ENCODE measurements around the gene ROCK2. TPM values are rescaled to one million over a fixed set of nuclear protein-coding genes. Genes with fewer than 3 reads are reported as not detected.

Gene ROCK2
- total RNA-seq, 1 donor from 2014 or later = 65.9 TPM

DNA sequence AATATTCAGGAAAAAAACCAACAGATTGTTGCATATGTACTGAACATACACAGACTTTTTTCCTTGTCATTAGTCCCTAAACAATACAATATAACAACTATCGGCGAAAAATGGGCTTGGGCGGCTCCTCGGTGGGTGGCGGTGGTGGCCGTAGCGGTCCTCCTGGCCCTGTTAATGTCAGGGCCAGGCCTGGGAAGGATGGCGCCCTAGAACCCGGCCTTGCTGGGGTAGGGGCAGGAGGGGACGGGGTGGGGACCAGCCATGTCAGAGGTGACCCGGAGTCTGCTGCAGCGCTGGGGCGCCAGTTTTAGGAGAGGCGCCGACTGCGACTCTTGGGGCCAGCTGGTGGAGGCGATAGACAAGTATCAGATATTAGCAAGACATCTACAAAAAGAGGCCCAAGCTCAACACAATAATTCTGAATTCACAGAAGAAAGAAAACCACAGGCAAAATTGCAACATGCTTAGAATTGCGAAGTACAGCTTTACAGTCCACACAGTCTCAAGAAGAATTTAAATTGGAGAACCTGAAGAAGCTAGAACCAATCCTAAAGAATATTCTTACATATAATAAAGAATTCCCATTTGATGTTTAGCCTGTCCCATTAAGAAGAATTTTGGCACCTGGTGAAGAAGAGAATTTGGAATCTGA lies 36.5 kb downstream of the ROCK2 start:
- no peak for DNase-seq

DNA sequence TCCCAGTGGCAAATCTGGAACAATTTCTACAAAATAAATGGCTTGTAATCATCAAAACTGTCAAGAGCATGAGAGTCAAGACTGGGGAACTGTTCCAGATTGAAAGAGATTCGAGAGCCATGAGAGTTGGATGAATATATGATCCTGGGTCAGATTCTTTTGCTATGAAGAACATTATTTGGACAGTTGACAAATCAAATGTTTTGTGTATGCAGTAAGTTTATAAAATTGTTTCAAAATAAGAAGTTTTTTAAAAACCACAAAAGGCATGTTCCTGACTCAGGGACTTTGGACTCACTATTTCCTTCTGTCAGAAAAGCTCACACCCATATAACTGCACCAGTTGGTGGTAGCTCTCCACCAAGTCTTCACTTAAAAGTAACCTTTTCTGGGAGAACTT lies 38.5 kb downstream of the ROCK2 start:
- DNase-seq = no peak

DNA sequence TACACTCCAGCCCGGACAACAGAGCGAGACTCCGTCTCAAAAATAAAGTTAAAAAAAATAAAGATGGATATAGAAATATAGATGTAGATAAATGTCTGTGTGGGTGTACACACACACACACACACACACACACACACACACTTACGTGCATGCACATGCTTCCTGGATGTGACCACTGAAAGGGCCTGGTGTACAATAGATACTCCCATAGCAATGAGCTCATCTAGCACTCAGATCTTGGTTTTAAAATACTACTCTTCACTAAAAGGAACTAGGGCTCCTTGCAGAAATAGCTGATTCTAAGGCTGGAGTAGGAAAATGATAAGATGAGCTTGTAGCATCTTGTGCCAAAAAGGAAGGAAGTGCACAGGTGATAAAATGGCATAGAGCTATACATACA lies 39.1 kb downstream of the ROCK2 start:
- peak; percentile 17 for DNase-seq

DNA sequence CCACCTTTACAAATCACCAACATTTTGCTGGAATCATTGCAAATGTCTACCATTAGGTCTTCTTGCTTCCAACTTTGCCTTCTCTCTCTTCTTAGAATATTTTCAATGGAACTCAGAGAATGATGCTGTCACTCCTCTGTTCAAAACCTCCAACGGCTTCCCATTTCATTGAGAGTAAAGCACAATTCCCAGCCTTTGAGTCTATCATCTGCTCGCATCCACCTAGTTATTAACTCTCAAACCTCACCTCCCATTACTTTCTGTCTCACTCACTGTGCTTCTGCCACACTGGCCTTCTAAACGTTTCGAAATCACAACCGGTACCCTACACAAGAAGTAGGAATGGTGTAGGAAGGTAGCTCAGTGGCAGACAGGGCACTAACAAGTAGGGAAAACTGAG lies 40.0 kb downstream of the ROCK2 start:
- no peak for DNase-seq

DNA sequence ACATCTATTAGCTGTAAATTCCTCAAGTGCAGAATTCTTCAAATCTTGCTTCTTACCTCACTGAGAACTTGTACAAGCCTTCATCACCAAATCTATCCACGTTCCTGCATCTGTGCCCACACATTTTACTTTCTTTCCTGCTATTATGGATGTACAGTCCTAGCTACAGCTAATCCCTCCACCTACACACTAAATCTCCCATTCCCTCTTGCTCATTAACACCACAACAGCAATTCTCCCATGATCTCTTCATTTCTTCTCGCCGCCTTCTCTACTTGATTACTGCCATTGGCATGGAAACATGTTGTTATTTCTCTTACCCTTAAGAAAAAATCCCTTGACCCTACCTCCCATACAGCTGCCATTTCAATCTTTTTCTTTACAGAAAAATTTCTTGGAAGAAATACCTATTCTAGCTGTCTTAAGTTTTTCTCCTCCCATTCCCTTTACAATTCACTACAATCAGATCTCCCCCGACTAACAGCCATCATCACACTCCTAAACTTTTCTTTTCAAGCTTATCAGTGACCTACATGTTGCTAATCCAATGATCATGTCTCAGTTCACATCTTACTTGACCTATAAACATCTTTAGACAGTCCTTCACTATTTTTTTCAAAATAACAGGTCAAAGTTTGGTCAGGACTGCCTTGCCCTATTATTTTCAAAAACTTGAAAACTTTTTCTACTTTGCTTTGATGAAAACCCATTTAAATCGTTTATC lies 41.0 kb downstream of the ROCK2 start:
- no peak for DNase-seq

DNA sequence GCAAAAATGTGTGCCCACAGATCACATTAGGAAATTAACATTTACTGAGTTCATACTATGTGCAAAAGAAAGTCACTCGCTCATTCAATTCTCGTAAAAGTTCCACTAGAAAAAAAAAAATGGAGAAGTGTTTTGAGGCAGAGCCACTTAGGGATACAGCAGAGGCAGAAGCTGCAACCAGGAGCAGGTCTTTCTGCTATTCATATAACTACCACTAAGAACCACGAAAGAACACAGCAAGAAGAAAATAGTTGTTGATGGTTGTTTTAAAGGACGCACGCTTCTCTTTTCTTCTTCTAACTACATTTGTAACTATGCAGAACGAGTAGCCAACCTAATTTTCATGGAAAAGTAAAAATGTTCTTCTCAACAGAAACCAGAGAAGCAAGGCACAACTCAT lies 45.0 kb downstream of the ROCK2 start:
- DNase-seq = no peak

DNA sequence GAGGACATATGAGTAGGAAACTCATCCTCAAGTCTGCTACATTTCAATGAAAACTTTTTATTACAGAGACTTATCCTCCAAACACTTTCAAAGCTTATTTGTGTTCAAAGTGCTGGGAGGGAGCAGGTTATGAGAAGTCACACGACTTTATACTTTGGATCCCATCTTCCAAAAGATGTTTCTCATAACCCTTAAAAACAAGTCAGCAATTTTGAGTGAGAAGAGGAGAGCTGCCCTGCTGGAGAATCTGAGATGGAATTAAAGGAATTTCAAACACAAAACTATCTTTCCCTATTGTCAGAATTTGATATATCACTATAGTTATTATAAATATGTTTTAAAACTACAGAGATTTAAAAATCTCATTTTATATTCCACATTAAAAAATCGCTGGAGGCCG lies 45.8 kb downstream of the ROCK2 start:
- DNase-seq = no peak

DNA sequence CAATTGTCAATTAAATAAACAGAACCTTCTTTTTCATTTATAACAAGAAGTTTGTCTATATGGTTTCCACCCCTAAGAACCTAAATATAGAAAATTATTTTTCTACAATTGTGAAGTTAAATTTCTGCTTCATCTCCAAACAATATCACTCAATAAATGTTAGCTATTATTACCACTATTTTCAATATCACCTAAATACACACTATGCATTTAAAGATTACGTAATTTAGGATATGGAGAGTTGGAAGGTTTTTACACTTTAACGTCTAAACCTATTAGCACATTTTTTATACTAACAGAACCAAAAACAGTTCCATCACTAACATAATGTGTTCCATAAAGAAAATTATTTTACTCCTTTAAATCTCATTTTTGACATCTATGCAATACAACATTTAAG lies 48.0 kb downstream of the ROCK2 start:
- DNase-seq = no peak

DNA sequence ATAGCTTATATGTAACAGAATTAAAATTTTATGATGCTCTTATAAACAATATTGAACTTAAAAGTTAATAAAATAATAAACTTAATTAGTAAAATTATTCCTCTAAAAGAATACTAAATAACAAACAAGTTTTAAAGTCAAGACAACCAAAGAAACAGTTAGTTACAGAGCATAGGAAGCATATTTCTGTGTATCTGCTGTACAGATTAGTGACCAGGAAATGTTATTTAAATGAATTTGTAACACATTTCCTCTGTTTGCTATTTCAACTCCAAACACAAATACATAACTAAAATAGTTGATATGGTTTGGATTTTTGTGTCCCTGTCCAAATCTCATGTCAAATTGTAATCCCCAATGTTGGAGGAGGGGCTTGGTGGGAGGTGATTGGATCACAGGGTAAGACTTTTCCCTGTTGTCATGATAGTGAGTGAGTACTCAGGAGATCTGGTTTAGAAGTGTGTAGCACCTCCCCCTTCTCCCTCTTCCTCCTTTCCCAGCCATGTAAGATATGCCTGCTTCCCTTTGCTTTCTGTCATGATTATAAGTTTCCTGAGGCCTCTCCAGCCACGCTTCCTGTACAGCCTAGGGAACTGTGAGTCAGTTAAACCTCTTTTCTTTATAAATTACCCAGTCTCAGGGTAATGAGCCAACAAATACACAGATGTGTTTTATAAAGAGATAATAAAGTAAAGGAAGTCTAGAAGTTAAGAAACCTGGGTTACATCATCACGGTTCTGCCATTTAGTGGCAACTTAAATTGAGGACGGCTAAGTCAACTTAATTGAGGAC lies 51.8 kb downstream of the ROCK2 start:
- peak; percentile 94 for DNase-seq

DNA sequence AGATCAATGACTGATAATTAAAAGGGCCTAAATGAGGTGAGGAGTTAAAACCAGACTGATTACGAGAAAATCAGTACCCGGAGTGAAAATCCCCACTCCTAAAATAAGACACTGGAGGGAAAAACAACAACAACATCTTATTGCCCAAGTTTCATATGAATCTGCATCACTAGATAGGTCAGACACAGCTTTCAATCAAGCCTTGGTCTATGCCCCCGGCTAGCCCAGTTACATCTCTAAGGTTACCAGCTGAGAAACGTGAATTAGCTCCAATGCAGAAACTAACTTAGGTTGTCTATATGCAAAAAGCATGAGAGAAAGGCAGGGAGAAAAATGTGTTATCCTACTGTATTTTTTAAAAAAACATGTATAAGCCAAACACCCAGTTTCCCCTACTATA lies 53.7 kb downstream of the ROCK2 start:
- DNase-seq = no peak

DNA sequence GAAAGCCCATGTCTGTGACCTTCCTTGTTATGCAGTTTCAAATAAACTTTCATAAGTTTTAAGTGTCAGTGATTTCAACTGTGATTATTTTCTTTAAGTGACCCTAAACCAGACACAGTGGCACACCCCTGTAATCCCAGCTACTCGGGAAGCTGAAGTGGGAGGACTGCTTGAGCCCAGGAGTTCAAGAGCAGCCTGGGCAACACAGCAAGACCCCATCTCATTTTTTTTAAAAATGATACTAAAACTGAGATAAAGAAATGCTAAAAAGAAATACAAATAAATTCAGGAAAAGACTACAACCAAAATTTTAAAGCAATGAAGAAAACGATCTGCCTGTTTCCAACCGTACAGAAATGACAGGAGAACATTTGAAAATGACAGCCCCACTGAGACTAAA lies 54.2 kb downstream of the ROCK2 start:
- no peak for DNase-seq

DNA sequence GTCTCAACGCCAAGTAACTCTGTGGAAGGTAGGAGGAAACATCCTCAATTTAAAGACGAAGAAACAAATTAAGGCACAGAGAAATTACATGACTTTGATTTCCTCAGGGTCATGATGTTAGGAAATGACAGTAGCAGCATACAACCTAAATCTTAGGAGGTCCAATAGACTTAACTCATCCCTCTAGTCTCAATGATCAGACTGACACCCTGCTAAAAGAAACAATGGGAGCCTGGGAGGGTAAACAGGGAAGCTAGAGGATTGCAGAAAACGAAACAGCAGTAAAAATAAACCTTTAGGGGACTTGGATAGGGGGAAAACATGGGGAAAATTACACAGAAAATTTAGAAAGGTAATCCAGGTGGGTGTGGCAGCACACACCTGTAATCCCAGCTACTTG lies 56.0 kb downstream of the ROCK2 start:
- peak; percentile 39 for DNase-seq

DNA sequence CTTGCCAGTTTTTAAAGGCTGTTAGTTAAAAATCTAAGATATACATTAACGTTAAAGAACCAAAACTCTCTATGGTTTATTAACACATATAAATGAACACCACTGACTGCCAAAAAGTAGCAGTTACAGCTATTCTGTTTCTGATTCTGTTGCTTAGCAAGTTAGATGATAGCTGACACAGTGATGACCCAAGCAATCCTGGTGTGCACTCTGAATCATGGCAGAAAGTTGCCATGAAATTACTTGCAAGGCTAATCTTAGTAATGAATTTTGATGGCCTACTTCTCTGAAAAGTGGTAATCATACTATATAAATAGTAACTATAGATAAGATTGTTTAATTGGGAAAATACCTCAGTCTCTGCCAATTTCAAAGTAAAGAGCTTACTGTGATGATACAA lies 57.7 kb downstream of the ROCK2 start:
- no peak for DNase-seq

DNA sequence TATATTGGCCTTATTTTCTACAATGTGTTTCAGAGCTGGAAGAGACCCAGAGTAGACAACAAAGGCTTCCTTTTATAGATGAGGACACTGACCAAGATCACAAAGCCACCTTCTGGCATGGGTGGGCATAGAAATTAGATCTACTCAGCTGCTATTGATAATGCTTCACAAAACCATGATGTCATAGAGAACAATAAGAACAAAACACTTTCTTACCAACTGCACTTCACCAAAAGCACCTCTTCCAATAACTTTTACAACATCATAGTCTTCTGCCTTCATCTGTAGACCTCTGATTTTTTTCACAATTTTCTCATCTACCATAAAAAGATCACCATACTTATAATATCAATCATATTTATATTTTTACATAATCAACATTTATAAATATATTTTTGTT lies 58.1 kb downstream of the ROCK2 start:
- no peak for DNase-seq

DNA sequence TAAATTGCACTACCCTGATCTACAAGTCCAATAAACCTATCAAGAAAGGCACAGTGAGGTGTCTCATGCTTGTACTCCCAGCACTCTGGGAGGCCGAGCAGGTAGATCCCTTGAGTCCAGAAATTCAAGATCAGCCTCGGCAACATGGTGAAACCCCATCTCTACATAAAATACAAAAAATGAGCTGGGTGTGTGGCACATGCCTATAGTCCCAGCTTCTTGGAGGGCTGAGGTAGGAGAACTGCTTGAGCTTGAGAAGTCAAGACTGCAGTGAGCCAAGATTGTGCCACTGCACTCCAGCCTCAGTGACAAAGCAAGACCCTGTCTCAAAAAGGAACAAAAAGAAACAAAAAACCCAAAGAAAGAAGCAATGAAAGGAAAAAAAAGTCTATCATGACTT lies 58.9 kb downstream of the ROCK2 start:
- DNase-seq = no peak

DNA sequence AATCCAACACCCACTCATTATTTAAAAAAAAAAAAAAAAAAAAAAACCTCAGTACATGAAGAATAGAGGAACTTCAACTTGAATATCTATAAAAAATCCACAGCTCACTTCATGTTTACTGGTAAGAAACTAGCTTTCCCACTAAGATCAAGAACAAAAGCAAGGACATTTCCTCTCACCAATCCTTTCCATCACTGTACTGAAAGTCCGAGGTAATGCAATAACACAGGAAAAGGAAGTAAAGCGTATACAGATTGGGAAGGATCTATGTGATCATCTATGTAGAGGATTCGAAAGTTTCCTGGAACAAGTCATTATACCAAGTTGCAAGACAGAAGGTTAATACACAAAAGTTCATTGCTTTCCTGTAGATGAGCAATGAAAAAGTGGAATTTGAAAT lies 63.2 kb downstream of the ROCK2 start:
- DNase-seq = peak; percentile 75

DNA sequence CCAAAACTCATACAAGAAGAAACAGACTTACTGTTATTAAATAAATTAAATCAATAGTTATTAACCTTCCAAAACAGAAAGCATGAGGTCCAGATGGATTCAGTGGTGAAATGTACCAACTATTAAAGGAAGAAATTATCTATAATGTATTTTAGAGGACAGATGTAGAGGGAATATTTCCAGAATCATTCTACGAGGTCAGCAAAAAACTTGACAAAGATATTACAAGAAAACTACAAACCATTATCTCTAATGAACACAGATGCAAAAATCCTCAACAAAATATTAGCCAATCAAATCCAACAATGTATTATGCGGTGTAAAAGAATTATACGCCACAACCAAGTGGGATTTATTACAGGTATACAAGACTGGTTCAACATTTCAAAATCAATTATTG lies 63.7 kb downstream of the ROCK2 start:
- DNase-seq = no peak

DNA sequence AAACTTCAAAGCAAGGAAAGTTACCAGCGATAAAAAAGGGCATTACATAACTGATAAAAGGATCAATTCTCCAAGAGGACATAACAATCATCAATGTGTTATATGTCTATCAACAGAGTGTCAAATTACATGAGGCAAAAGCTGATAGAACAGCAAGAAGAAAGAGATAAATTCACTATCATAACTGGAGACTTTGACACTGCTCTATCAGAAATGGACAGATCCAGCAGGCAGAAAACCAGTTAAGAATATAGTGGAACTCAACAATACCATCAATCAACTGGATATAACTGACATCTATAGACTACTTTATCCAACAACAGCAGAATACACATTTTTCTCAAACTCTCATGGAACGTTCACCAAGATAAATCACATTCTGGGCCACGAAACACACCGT lies 65.0 kb downstream of the ROCK2 start:
- no peak for DNase-seq

DNA sequence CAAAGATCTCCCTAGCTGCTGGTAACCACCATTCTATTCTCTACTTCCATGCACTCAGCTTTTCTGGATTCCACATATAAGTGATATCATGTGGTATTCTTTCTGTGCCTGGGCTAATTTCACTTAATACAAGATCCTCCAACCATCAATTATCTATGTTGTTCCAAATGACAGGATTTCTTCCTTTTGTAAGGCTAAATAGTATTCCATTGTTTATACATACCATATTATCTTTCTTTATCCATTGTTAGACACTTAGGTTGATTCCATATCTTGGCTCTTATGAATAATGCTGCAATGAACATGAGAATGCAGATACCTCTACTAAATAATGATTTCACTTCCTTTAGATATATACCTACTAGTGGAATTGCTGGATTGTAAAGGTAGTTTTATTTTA lies 66.2 kb downstream of the ROCK2 start:
- no peak for DNase-seq

DNA sequence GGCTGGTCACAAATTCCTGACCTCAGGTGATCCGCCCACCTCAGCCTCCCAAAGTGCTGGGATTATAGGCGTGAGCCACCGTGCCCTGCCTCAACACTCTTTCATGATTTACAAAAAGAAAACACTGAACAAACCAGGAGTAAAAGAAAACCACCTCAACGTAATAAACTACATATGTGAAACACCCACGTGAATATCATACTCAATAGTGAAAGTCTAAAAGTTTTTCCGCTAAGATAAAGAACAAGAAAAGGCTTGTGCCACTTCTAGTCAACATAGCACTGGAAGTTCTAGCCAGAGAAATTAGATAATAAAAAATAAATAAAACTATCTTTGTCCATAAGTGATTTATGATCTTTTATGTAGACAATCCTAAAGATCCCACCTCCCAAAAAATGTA lies 68.5 kb downstream of the ROCK2 start:
- DNase-seq = no peak

DNA sequence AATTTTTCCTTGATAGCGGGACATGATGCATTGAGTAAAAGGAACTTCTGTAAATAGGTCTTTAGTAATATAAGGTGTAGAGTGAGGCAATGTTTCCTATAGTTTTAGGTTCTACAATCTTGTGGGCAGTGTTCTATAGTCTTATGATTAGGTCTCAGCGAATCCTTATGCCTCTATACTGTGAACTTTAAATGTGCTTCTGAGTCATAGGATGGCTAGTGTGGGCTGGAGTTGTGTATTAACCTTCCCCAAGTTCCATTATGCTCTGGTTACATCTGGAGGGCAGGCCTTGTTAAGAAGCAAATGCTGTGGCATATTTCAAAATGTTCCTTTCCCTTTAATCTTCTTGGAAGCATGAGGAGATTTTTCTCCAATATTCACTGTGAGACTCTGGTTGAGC lies 73.5 kb downstream of the ROCK2 start:
- no peak for DNase-seq

DNA sequence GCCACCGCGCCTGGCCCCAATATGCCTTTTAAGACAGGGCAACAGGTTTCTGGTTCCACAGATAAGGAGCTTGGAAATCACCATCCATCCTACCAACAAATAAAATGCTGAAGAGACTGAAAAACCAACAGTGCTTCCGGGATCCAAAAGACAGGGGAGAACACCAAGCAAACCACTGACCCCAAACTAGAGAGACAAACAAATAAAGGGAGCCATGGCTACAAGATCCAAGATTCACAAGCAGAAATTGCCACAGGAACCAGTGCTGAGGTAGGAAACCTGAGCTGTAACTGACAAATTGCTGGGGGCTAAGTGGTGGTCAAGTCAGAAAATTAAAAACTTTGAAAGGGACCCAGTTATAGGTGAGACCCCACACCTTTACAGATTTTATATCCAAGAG lies 76.5 kb downstream of the ROCK2 start:
- DNase-seq = no peak

DNA sequence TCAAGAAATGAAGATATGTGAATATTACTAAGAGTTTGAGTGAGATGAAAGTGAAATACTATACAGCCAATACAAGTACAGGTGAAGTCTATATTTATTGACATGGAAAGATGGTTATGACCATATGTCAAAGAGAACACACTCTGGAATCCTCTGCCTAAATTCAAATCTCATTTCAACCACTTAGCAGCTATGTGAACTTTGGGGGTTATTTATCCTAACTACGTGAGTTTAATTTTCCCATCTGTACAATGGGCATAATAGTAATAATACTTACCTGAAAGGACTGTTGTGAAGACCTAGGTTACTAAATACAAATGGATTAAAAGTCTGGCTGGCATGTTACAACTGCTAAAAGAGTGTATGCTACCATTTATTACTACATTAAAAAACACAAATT lies 79.6 kb downstream of the ROCK2 start:
- no peak for DNase-seq

DNA sequence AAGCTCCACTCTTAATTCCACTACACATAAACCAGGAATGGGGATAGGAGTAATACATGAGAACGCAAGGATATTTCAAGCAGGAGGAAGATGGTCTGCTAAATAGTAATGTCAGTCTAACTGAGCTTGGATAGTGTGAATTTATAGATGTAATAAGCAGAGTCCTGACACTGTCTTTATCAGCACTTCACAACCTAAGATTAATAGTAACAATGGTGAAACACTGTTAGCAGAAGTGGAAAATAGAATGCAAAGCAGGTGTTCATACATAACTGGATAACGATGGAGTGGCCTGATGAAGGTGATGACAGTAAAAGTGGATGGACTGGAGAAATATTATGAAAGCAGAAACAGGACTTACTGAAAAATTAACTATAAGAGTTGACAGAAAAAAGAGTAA lies 80.4 kb downstream of the ROCK2 start:
- DNase-seq = no peak
